CD4-positive, alpha-beta T cell treated with Interferon gamma for 1 hour (primary cell): Measurements from ENCODE around the gene ROBO3.

Experiments used
- DNase-seq: peaks from one replicate; pipeline ENCODE4 v3.0.0-alpha.2; 2020

ROBO3 gene

GRCh38 chr11:124930799-124931198, 65.6 kb downstream of the ROBO3 start:
- DNase-seq = no peak
